ENCODE measurements around the gene MYH10. TPM values are rescaled to one million over a fixed set of nuclear protein-coding genes. Genes with fewer than 3 reads are reported as not detected.

The MYH10 gene
- total RNA-seq, 1 experiment from 2014 or later: 251 TPM

GRCh38 chr17:8476741-8477140 lies 153.8 kb downstream of the MYH10 start:
- no peak overlapping the region for H2BK15ac ChIP-seq (ENCODE audit: low read depth, low read length)
- peaks cover 45 to 97% (median 86%) of the 10 kb centered on the region in 3 experiments for H3K36me3 Mint-ChIP-seq (ENCODE audit: insufficient read depth in 1 of 3, low read depth in 3 of 3)

More at GRCh38 chr17:8476741-8477140, 153.8 kb downstream of the MYH10 start:
- H3K9me3 ChIP-seq (ENCODE audit: control insufficient read depth, low read depth, low read length): no peaks in the 10 kb centered on the region
- H3T11ph ChIP-seq (ENCODE audit: low read length): no peak overlapping the region
- no peak overlapping the region for H2AK5ac ChIP-seq (ENCODE audit: insufficient read length, low read length)
- H4K20me1 ChIP-seq (ENCODE audit: control insufficient read depth, insufficient read depth, insufficient read length): no peaks in the 10 kb centered on the region
- no peak overlapping the region for H4K5ac ChIP-seq (ENCODE audit: insufficient read length, low read depth, low read length)
- no peak overlapping the region for H2BK5ac ChIP-seq (ENCODE audit: insufficient read length, low read length)
- H3K27ac ChIP-seq (ENCODE audit: insufficient read length, low read depth, low read length): no peak overlapping the region
- peak overlapping the region in 1 of 3 experiments; percentile 47; a peak in 1 of 7 replicates for H3K27ac Mint-ChIP-seq
- peak; percentile 29 for DNase-seq
- no peak overlapping the region for H4K91ac ChIP-seq (ENCODE audit: insufficient read length, low read depth, low read length)
- H3K9ac ChIP-seq (ENCODE audit: extremely low read depth, insufficient read length, low read length): no peak overlapping the region
- H2BK20ac ChIP-seq (ENCODE audit: low read depth, low read length, poor library complexity, severe bottlenecking): no peak overlapping the region
- H3K4me1 Mint-ChIP-seq: no peaks in the 10 kb centered on the region
- no peaks in the 10 kb centered on the region for H3K79me2 ChIP-seq (ENCODE audit: insufficient read depth, low read length)
- no peaks in the 10 kb centered on the region for H3K23me2 ChIP-seq (ENCODE audit: insufficient read length, low read depth, low read length, poor library complexity, severe bottlenecking)
- no peaks in the 10 kb centered on the region for H3K9me3 Mint-ChIP-seq
- no peak overlapping the region for H3K4me2 ChIP-seq (ENCODE audit: insufficient read depth, insufficient read length, low read length)
- H3K18ac ChIP-seq (ENCODE audit: insufficient read length, low read depth, low read length): no peak overlapping the region
- no peak overlapping the region for H2BK12ac ChIP-seq (ENCODE audit: insufficient read length, low read depth, low read length)
- H3K79me1 ChIP-seq (ENCODE audit: insufficient read depth, low read depth, low read length, poor library complexity, severe bottlenecking): no peaks in the 10 kb centered on the region
- H3K14ac ChIP-seq (ENCODE audit: insufficient read depth, low read length): no peak overlapping the region
- H3K4ac ChIP-seq (ENCODE audit: low read depth, low read length): no peak overlapping the region
- no peak for TF ChIP-seq CTCF (conservative IDR thresholded peaks at IDR 0.05)
- H2BK120ac ChIP-seq (ENCODE audit: low read depth, low read length, poor library complexity, severe bottlenecking): no peak overlapping the region
- WGBS (ENCODE audit: extremely low coverage, insufficient read length, low lambda C conversion rate): no CpG with 5 or more reads among the region's 22 CpGs
- no peaks in the 10 kb centered on the region for H3K27me3 ChIP-seq (ENCODE audit: insufficient read depth, low read length)
- H3K56ac ChIP-seq (ENCODE audit: insufficient read length, low read depth, low read length): no peak overlapping the region
- H2AFZ ChIP-seq (ENCODE audit: low read length): no peak overlapping the region
- H3K4me3 Mint-ChIP-seq: no peak overlapping the region
- H3K23ac ChIP-seq (ENCODE audit: insufficient read length, low read depth, low read length): no peak overlapping the region
- no peaks in the 10 kb centered on the region for H3K4me1 ChIP-seq (ENCODE audit: insufficient read depth, low read length)
- no peaks in the 10 kb centered on the region for H3K27me3 Mint-ChIP-seq (ENCODE audit: low read depth)
- no peak overlapping the region for H4K8ac ChIP-seq (replicated peaks; ENCODE audit: insufficient read length, low read depth, low read length)
